NCI-H2171 treated with DMSO at 0.1 percent for 48 hours (cell line): ENCODE data around the gene FXYD2.

ENCODE experiments used
- DNase-seq: peaks from one replicate; lab custom pipeline; 2025; lab: John Stamatoyannopoulos, UW

Gene FXYD2

GRCh38 chr11:117857734-117858414 lies 33.3 kb upstream of the FXYD2 start:
- no peak for DNase-seq

- no peak for DNase-seq
Observed at GRCh38 chr11:117855912-117856651, 31.5 kb upstream of the FXYD2 start.

- no peak for DNase-seq
Observed at GRCh38 chr11:117855186-117855845, 30.8 kb upstream of the FXYD2 start.

- no peak for DNase-seq
Observed at GRCh38 chr11:117852309-117852708, 27.8 kb upstream of the FXYD2 start.

GRCh38 chr11:117851852-117852251 lies 27.3 kb upstream of the FXYD2 start:
- peak; percentile 41 for DNase-seq

- DNase-seq: peak; percentile 17
Observed at GRCh38 chr11:117851106-117851505, 26.6 kb upstream of the FXYD2 start.

GRCh38 chr11:117849781-117850414 lies 25.4 kb upstream of the FXYD2 start:
- no peak for DNase-seq

- peak; percentile 30 for DNase-seq
Observed at GRCh38 chr11:117843666-117844484, 19.3 kb upstream of the FXYD2 start.

GRCh38 chr11:117842131-117842941 lies 17.8 kb upstream of the FXYD2 start:
- no peak for DNase-seq

- no peak for DNase-seq
Observed at GRCh38 chr11:117841551-117842031, 17.0 kb upstream of the FXYD2 start.

- DNase-seq: no peak
Observed at GRCh38 chr11:117840881-117841550, 16.5 kb upstream of the FXYD2 start.

GRCh38 chr11:117839936-117840813 lies 15.6 kb upstream of the FXYD2 start:
- no peak for DNase-seq

- DNase-seq: no peak
Observed at GRCh38 chr11:117839380-117839881, 14.9 kb upstream of the FXYD2 start.

- no peak for DNase-seq
Observed at GRCh38 chr11:117838901-117839300, 14.4 kb upstream of the FXYD2 start.

- no peak for DNase-seq
Observed at GRCh38 chr11:117837791-117838190, 13.2 kb upstream of the FXYD2 start.

GRCh38 chr11:117837070-117837776 lies 12.7 kb upstream of the FXYD2 start:
- DNase-seq: no peak

GRCh38 chr11:117836077-117836960 lies 11.8 kb upstream of the FXYD2 start:
- DNase-seq: no peak
